Measurements from ENCODE around the gene CA5B.
"Not testable (repeated sequence)": the region's sequence is repeated elsewhere in the genome, so short reads cannot be mapped to it uniquely, and the experiment has no call there.

Gene CA5B

GRCh38 chrX:15750611-15751154, 12.6 kb downstream of the CA5B start:
- no peak for TF ChIP-seq CTCF (conservative IDR thresholded peaks at IDR 0.05; ENCODE audit: low read depth, low read length)
- H3K4me3 ChIP-seq (ENCODE audit: low read length), result no peak overlapping the region
- no peak for DNase-seq (ENCODE audit: low read depth)

DNA sequence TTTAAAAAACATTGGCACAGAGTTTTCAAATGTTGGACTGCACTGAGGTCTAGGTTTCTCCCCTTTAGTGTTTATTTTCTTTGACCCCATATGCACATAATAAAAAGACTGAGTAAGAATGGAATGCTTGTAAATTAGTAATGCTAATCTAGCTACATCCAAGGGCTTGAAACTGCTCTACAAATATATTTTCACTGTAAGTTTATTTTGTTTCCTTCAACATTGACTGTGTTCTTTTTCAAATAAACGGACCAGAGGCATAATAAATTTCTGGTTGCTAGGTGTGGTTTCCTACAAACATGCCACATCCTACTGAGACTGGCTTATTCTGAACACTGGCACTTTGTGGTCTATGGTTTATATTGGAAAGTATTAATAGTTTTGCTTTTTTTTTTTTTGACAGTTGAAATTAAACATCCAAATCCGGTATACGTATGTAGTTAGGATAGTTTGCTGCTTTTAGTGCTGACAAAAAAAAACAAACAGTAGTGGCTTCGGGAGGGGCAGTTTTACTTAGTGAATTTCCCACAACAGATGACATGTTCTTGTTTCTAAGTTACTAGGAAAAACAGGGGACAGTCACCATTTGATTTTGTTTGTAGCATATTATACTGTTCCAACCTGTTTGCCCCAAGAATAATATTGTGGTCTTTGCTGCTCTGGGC, 13.2 kb downstream of the CA5B start:
- no peak for DNase-seq (ENCODE audit: low read depth)
- no peak for TF ChIP-seq CTCF (conservative IDR thresholded peaks at IDR 0.05; ENCODE audit: low read depth, low read length)
- H3K4me3 ChIP-seq (ENCODE audit: low read length), result no peak overlapping the region

DNA sequence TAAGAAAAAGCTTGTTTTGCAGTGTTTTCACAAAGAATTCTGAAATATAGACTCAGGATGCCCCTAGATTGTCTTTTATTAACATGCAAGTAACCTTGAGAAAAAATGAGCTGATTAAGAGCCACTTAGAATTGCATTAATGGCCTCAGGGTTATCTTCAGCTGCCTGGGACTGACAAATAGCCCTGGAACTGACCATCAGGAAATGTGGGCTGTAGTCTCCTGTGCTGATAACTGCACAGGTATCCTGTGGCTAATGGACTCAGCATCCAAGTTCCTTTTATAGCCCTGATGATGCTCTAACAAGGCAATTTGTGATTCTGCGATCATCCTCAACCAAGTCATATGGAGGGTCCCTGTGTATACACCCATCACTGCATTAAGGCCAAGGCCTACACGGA, 17.0 kb downstream of the CA5B start:
- TF ChIP-seq CTCF (conservative IDR thresholded peaks at IDR 0.05; ENCODE audit: low read depth, low read length), result no peak
- no peak for DNase-seq (ENCODE audit: low read depth)
- H3K4me3 ChIP-seq (ENCODE audit: low read length), result no peak overlapping the region

GRCh38 chrX:15758140-15758539, 20.1 kb downstream of the CA5B start:
- no peak for TF ChIP-seq CTCF (conservative IDR thresholded peaks at IDR 0.05; ENCODE audit: low read depth, low read length)
- H3K4me3 ChIP-seq (ENCODE audit: low read length), result no peak overlapping the region
- no peak for DNase-seq (ENCODE audit: low read depth)

- DNase-seq (ENCODE audit: low read depth); H3K4me3 ChIP-seq (ENCODE audit: low read length): not testable (repeated sequence)
Observed at GRCh38 chrX:15759886-15760285, 21.8 kb downstream of the CA5B start.

- DNase-seq (ENCODE audit: low read depth), result no peak
- peak; percentile 91 for TF ChIP-seq CTCF (conservative IDR thresholded peaks at IDR 0.05; ENCODE audit: low read depth, low read length)
- no peak overlapping the region for H3K4me3 ChIP-seq (ENCODE audit: low read length)
Observed at GRCh38 chrX:15761564-15762191, 23.6 kb downstream of the CA5B start.

DNA sequence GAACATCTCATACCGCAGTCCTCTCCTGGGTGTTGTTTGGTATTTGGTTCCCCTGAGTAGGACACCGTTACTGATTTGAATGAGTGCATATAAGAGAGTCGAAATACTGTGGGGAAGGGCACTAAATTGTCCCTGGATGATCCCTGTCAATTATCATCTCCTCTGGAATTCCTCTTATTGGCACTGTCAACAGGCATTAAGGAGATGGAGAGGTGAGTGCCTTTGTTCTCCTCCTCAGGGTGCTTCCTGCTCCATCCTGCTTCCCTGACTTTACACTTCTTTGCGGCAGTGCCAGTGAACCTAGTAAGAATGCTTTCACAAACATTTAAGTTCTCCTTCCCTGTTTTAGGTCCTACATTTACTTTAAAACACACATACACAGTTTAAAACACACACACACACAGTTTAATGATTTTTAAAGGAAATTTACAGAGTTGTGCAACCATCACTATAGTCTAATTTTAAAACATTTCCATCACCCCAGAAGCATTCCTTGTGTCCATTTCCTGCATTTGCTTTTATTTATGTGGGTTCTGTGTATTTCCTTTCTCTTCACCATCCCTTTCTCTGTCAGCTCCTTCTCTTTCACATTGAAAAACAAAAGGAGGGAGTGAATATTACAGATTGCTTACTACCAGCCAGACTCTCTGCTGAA, 31.4 kb downstream of the CA5B start:
- no peak for DNase-seq (ENCODE audit: low read depth)
- H3K4me3 ChIP-seq (ENCODE audit: low read length), result no peak overlapping the region
- TF ChIP-seq CTCF (conservative IDR thresholded peaks at IDR 0.05; ENCODE audit: low read depth, low read length), result no peak
